GM21381 (cell line): ENCODE results near the gene TDRD9.

Experiments used
- ATAC-seq: cut with Tn5 transposase; IDR thresholded peaks from one replicate; pipeline ENCODE4 v1.9.1; 2021; ENCODE audit warnings: mild to moderate bottlenecking, moderate library complexity; ENCODE audit not compliant: unreplicated experiment

The TDRD9 gene

GRCh38 chr14:104020471-104020870, 92.2 kb downstream of the TDRD9 start:
- ATAC-seq: no peak

GRCh38 chr14:104023325-104024055, 95.2 kb downstream of the TDRD9 start:
- ATAC-seq: no peak

GRCh38 chr14:104025534-104025933, 97.3 kb downstream of the TDRD9 start:
- ATAC-seq: no peak

- no peak for ATAC-seq
Measured at GRCh38 chr14:104026024-104026423, 97.8 kb downstream of the TDRD9 start.

DNA sequence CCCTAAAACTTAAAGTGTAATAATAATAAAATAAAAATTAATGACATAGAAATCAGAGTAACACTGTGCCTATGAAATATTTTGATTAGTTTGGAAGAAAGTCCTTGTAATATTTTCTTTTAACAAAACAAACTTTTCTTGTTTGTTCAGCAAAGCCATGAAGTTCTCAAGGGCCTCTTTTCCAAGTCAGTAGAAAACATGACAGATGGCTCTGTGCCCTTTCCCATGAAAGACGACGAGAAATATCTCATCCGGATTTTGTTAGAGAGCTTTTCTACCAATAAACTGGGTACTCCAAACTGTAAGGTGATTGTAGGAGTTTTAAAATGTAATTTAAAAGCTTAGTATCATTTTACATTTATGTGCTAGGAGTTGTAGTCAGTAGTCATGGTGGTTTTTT, 102.7 kb downstream of the TDRD9 start:
- no peak for ATAC-seq

GRCh38 chr14:104031384-104031783, 103.1 kb downstream of the TDRD9 start:
- no peak for ATAC-seq

- ATAC-seq: no peak
Measured at GRCh38 chr14:104034976-104035699, 106.9 kb downstream of the TDRD9 start.

- no peak for ATAC-seq
Measured at GRCh38 chr14:104036212-104036611, 108.0 kb downstream of the TDRD9 start.

GRCh38 chr14:104037074-104037473, 108.8 kb downstream of the TDRD9 start:
- ATAC-seq: no peak

DNA sequence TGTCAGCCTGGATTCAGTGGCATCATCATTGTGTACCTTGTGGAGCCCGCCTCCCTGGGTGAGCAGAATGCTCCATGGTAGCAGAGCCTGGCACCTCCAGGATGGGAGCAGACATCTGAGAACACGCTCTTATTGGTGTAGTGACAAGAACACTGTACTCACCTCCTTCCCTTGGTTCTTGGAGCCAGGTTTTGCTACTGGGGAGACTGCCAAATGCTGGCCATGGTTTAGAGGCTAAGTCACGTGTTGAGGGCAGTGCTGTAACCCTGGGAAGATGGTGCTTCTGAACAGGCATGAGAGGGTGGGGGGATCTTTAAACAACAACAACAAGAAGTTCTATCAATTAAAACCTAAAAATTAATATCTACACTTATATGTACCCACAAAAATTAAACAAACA, 109.6 kb downstream of the TDRD9 start:
- ATAC-seq: no peak

DNA sequence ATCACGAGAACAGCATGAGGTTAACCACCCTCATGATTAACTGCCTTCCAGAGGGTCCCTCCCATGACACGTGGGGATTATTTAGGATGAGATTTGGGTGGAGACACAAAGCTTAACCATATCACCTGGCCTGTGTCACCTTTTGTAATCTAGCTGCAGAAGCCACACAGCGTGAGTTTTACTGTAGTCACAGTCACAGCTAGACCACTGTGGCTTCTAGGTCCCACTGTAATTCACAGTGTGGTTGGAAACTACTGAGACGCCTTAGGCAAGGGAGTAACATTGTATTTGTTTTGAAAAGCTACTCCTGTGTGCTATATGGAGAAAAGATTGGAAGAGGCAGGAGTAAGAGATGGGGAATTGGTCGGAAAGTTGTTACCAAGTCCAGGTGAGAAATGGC, 111.0 kb downstream of the TDRD9 start:
- ATAC-seq: no peak

GRCh38 chr14:104040539-104040938, 112.3 kb downstream of the TDRD9 start:
- no peak for ATAC-seq

- no peak for ATAC-seq
Measured at GRCh38 chr14:104041430-104042104, 113.3 kb downstream of the TDRD9 start.

GRCh38 chr14:104044016-104044415, 115.8 kb downstream of the TDRD9 start:
- ATAC-seq: no peak

GRCh38 chr14:104047761-104048160, 119.5 kb downstream of the TDRD9 start:
- ATAC-seq: no peak

GRCh38 chr14:104048758-104049507, 120.7 kb downstream of the TDRD9 start:
- ATAC-seq: no peak

DNA sequence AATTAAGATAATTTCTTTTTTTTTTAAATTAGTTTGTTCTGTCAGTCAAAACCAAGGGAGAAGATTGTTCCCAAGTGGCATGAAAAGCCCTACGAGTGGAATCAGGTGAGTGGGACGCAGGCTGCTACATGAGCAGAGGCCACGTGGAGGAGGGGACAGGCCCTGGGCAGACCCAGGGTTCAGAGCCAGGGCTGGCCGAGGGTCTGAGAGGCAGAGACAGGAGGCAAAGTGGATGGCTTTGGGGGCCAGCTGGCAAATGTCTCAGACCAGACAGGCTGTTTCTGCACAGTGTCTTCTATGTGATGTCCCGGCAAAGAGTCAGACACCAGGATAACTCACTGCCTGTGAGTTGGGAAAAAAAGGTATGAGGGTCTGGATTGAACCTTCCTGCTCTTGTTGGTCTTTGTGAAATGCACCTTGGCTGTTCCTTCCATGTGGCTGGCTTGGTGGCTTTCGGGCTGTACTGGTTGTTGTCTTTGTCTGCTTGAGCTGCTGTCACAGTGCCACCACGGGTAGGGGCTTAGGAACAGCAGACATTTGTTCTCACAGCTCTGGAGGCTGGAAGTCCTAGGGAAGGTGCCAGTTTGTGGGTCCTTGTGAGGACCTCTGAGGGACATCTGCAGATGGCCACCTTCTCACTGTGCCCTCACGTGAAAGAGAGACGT, 121.5 kb downstream of the TDRD9 start:
- no peak for ATAC-seq

DNA sequence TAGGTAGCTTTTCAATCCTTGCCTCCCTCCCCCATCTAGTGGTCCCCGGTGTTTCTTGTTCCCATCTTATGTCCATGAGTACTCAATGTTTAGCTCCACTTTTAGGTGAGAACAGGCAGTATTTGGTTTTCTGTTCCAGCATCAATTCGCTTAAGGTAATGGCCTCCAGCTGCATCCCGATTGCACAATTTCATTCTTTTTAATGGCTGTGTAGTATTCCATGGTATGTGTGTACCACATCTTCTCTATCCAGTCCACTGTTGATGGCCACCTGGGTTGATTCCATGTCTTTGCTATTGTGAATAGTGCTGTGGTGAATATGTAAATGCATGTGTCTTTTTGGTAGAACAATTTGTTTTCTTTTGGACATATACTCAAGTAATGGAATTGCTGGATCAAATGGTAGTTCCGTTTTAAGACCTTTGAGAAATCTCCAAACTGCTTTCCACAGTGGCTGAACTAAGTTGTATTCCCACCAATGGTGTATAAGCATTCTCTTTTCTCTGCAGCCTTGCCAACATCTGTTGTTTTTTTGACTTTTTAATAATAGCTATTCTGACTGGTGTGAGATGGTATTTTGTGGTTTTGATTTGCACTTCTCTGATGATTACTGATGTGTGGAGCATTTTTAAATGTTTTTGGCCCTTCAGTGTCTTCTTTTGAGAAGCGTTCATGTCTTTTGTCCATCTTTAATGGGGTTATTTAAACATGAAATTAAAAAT, 123.0 kb downstream of the TDRD9 start:
- ATAC-seq: no peak

DNA sequence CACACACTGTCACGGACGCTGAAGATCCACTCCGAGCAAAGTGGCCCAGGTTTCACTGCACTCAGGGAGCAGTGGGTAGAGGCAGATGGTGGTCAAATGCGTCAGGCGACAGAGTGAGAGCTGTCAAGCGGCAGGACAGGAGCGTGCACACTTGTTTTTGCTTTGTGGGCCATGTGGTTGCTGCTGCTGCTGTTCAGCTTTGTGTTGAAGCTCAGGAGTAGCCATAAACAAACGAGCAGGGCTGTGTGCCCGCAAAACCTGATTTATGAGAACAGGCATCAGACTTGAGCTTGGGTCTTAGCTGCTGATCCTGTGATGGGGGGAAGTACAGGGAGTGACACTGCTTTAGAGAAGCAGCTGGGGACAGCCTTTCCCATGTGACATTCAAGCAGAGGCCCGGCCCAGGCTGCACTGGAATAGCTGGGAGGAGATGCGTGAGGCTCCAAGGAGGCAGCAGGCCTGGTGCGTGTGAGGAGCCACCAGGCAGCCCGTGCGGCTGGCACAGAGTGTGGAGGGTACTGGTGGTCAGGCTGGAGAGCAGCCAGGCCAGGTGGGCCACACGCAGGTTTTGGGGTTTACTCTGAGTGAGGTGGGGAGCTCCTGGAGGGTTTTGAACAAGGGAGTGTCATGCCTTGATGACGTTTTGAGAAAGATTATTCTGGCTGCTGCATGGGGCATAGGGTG, 126.1 kb downstream of the TDRD9 start:
- no peak for ATAC-seq
